GM18520 (cell line): ENCODE data around the gene LENG1.
"Not testable (repeated sequence)": the region's sequence is repeated elsewhere in the genome, so short reads cannot be mapped to it uniquely, and the experiment has no call there.

Experiments used
- ATAC-seq: cut with Tn5 transposase; IDR thresholded peaks from one replicate; pipeline ENCODE4 v1.9.1; 2021; ENCODE audit not compliant: unreplicated experiment

Gene LENG1

DNA sequence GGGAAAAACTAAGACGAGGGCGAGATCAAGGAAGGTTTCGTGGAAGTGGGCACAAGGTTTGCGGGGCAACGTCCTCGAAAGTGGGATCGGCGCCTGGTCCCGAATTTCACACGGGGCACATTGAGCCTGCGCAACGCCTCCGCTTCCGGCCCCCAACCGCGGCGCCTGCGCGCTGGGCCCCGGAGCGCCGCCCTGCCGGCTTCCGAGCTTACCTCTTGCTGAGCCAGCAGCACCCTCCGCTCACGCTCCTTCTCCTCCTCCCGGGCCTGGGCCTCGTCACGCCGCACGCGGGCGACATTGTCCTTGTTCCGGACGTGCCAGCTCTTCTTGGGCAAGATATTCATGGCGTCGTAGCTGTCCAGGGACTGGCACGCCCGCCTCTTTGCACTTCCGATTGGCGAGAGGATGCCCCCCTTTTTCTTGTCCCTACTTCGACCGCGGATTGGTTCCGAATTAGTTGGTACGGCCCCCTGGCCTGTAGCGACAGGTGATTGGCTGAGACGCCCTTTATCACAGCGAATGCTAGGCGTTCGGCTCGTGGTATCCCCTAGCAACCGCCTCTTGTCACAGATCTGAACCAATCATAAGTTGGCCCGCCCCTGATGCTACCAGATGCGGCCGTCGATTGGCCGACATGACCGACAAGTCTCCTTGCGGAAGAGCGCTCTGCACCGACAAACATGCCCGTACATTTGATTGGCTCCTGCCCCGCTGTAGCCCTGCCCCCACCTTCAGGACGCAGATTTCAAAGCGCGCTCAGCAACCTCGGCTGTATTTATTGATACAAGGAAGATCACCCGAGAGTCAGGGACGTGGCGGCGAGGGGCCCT lies at the start of gene LENG1:
Gene LENG1, minus strand, starts transcription at position 370 of the 830 bp plus-strand sequence. Its CDS starts 26 bp downstream, at position 344.
- peak; percentile 89 for ATAC-seq

DNA sequence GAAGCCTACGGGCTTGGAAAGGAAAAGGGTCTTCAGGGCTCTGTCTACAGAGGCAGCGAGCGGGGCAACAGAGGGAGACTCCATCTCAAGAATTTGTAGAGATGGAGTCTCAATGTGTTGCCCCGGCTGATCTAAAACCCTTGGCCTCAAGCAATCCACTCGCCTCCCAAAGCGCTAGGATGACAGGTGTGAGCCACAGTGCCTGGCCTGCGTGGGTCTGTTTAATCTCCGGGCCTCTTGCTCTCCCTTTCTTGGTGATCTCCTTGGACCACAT lies 49.2 kb upstream of the LENG1 start:
- ATAC-seq = no peak

DNA sequence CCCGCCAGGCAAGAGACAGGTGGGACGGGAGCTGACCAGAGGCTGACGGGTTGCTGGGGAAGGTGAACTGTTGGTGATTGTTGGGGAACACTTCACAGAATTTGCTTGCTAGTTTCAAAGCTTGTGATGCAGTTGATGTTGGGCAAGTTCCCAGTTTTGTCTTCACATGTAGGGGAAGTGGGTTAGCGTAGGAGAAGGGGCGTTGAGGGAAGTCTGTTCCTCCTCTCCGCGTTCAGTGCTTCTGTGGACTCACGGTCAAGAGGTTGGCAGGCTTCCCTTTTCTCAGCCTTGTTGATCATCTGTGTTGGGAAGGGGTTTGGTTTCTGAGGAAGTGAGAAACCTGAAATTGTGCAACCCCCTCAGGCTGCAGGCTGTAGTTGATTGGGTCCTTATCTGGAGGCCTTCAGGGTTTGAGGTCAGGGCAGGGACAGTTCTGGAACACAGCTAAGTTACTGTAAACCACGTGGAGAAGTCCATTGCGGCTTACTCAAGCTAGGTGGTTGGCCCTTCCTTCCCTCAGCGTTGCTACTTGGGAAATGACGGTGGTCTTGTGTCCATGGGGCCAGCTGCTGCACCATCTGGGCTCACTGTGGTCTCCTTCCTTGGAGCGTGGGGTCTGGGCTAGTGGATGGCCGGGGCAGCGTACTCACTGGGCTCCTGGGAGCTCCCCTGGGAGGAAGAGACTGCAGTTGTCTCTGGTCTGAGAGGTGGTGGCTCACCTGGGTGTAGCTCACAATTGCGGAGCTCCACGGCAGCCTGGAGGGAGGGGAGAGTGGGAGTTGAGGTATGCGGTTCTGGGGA lies 48.7 kb upstream of the LENG1 start:
- no peak for ATAC-seq

DNA sequence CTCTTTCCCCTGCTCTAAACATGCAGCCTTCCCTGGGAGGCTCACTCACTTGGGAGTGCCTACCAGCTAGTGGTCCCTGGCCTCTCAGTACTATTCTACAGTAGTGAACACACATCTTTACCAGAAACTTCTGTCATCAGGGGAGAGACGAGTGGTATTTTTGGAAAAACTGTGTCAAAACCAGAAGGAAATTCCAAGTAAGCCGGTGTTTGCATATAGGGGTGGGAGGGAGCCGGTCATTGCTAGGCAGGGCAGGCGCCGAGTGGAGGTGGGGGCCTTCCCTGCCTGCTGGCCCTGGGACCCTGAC lies 48.1 kb upstream of the LENG1 start:
- ATAC-seq = no peak

DNA sequence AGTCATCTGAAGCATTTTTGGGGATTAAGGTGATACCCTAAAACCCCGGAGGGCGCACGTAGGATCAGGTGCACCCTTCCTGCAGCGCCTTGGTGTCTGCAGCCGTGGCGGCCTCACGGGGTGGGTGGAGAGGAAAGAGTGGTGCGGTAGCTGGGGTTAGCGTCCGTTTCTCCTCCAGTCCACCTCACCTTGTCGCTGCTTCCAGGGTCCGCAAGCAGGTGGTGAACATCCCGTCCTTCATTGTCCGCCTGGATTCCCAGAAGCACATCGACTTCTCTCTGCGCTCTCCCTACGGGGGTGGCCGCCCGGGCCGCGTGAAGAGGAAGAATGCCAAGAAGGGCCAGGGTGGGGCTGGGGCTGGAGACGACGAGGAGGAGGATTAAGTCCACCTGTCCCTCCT lies 47.7 kb upstream of the LENG1 start:
- not testable (repeated sequence) for ATAC-seq

DNA sequence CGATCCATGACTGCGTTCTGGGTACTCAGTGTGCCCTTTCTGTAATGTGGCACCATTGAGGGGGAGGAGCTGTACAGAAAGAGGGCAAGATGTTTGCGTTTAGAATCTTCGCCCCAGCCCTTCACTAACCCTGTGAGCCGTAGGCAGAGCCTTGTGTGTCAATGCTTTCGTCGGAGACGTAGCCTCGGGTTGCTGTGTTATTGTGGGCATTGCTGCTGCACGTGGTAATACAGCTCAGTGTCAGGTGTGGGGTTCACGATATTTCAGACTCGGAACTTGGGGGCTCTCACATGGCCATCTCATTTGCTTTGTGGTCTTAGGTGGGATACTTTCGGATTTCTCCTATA lies 47.3 kb upstream of the LENG1 start:
- ATAC-seq = no peak

DNA sequence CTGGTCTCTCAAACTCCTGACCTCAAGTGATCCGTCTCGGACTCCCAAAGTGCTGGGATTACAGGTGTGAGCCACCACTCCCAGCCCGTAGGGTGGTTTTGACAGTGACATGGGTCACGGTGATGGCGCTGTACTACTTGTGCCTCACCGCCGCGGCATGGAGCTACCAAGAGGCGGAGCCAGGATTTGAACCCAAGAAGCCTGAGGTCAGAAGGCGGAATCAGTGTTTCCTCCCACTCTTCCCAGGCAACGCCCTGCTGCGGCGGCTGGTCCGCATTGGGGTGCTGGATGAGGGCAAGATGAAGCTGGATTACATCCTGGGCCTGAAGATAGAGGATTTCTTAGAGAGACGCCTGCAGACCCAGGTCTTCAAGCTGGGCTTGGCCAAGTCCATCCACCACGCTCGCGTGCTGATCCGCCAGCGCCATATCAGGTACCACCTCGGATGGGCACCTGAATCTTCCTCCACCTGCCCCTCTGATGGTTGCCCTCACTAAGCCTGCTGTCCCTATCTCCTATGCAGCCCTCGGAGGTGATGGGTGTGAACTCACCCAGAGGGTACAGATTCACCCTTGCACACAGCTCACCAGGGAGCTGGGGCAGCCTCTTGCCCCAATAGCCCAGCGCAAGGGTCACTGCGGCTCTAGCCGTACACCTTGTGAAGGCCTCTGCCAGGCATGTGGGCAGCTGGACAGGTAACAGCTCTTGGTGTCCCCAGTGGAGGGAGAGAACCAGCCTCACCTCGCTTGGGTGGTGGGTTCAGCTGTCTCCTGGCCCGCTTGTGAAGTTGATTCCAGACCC lies 46.7 kb upstream of the LENG1 start:
- ATAC-seq = no peak

DNA sequence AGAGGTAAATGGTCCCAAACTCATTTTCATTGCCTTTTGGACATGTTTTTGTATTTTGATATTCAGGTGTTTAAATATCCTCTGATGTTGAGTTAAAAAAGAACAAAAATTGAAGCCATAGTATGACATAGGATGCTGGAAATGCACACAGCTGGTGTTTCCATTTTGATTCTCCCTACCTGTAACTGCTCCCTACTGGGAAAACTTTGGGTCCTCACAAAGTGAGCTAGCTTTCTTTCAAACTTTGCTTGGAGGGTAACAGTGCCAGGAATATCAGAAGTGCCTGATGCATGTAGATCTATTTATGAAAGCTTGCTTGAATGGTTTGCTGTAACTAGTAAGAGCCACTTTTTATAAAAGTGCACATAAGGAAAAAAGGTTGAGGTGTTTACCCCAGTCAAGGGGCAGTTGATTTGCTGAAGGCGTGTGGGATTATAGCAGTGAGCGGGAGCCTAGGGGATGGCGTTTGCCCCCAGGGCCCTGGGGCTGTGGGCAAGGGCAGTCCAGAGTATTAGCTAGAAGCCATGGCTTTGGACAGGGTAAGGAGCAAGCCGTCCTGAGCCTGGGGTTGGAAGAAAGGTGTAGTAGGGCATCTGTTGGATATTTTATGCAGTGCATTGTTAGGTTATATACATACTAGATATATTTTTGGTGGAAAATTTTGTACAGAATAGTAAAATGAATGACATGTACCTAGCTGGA lies 45.4 kb upstream of the LENG1 start:
- ATAC-seq = no peak

DNA sequence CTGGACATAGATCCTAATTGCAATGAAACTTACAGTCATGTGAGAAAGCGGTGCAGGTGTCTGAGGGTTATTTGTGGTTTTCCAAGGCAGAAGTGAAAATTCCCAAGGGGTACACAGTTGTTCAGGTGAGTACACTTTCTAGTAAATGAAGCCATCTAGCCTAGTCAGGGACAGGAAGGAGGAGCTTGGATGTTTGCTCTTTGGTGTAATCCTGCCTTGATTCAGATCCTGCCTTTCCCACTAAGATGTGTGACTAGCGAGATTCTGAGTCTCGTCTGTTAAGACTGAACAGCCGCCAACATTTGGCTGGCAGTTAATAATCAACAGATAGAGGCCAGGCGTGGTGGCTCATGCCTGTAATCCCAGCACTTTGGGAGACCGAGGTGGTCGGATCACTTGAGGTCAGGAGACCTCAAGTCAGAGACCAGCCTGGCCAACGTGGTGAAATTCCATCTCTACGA lies 43.7 kb upstream of the LENG1 start:
- no peak for ATAC-seq

DNA sequence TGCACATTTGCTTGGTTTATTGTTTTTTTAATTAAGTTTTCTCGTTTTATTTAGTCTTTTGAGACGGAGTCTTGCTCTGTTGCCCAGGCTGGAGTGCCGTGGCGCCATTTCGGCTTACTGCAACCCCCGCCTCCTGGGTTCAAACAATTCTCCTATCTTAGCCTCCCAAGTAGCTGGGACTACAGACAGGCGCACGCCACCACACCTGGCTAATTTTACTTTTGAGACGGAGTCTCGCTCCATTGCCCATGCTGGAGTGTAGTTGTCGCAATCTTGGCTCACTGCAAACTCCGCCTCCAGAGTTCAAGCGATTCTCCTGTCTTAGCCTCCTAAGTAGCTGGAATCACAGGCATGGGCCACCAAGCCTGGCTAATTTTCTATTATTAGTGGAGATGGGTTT lies 42.5 kb upstream of the LENG1 start:
- no peak for ATAC-seq

DNA sequence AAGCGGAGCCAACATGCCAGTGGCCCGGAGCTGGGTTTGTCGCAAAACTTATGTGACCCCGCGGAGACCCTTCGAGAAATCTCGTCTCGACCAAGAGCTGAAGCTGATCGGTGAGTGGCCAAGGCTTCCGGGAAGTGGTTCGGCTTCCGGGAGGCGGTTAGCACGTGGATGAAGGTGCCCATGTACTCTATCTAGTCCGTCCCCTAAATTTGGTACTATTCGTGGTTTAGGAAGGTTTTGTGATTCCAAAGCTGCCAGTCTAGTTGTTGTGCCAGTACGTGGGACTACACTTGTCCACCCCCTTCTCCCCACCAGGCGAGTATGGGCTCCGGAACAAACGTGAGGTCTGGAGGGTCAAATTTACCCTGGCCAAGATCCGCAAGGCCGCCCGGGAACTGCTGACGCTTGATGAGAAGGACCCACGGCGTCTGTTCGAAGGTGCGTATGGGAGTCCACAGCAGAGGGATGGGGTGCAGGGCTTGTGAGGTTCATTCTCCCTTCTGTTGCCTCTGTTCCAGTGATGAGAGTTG lies 41.7 kb upstream of the LENG1 start:
- ATAC-seq = no peak

DNA sequence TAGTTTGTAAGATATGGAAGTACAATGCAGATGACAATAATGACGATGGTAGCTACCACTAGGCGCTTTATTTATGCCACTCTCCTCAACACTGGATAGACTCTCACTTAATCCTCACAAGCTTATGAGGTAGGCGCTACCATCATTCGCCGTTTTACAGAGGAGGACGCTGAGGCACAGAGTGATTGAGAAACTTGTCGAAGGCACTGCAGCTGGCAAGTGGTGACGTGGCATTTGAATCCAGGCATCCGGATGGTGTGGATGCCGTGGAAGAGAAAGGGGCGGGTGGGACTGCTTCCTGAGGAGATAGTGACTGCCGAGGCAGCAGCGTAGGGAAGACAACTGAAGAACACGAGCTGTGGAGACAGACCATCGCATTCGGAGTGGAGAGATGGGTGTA lies 39.9 kb upstream of the LENG1 start:
- ATAC-seq = no peak

DNA sequence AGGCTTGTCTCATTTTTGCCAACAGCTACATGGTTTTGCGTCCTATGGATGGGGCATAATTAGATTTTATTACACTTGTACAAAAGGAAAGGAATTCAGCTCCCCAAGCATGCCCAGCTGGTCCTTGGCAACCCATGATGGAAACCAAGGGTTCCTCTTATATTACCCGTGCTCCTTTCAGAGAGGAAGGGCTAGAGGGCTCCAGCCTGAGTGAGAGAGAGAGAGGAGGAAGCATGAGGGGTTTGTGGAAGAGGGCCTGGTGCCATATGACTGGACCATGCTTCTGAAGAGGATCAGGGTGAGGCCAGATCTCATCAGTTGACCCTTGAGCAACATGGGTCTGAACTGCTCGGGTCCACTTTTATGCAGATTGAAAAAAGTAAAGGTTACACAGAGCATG lies 37.6 kb upstream of the LENG1 start:
- ATAC-seq = no peak

DNA sequence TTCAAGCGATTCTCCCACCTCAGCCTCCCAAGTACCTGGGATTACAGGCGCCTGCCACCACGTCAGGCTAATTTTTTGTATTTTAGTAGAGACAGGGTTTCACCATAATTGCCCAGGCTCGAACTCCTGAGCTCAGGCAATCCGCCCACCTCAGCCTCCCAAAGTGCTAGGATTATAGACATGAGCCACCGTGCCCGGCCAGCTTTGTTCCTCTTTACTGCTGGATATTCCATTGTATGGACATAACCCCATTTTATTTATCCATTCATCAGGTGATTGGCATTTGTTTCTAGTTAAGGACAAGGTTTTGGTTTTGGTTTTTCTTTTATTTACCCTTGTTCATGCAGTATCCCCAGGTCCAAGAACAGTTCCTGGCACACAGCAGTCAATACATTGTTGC lies 37.0 kb upstream of the LENG1 start:
- no peak for ATAC-seq

DNA sequence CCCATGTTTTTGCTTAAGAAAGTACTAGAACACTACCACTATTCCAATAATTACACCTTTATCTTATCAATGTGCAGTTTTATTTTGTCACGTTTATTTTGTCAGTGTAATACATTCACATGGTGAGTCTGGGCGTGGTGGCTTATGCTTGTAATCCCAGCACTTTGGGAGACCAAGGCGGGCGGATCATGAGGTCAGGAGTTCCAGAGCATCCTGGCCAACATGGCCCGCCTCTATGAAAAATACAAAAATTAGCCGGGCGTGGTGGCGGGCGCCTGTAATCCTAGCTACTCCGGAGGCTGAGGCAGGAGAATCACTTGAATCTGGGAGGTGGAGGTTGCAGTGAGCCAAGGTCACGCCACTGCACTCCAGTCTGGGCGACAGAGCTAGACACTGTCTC lies 34.9 kb upstream of the LENG1 start:
- ATAC-seq = not testable (repeated sequence)

DNA sequence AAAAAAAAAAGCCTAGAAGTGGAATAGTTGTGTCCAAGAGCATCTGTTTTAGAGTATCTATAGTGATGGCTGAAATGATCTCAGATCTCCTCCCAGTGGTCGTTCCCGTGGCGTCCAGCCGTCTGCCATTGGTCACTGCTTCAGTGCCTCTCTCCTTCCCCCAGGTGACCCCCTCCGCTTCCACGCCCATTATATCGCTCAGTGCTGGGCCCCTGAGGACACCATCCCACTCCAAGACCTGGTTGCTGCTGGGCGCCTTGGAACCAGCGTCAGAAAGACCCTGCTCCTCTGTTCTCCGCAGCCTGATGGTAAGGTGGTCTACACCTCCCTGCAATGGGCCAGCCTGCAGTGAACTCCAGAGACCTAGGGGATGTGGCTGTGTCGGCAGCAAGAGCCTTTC lies 33.5 kb upstream of the LENG1 start:
- no peak for ATAC-seq

DNA sequence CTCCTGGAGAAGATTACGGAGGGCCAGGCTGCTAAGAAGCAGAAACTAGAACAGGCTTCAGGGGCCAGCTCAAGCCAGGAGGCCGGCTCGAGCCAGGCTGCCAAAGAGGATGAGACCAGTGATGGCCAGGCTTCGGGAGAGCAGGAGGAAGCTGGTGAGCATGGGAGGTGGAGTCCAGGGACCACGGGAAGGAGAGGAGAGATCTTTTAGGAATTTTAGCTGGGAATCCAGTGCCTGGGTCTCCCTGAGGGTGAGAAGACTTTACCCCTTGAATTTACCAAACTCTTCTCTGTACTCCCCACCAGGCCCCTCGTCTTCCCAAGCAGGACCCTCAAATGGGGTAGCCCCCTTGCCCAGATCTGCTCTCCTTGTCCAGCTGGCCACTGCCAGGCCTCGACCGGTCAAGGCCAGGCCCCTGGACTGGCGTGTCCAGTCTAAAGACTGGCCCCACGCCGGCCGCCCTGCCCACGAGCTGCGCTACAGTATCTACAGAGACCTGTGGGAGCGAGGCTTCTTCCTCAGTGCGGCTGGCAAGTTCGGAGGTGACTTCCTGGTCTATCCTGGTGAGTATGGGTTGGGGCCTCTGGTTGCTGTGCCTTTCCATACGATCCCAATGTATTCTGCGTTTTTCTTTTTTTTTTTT lies 32.4 kb upstream of the LENG1 start:
- no peak for ATAC-seq

DNA sequence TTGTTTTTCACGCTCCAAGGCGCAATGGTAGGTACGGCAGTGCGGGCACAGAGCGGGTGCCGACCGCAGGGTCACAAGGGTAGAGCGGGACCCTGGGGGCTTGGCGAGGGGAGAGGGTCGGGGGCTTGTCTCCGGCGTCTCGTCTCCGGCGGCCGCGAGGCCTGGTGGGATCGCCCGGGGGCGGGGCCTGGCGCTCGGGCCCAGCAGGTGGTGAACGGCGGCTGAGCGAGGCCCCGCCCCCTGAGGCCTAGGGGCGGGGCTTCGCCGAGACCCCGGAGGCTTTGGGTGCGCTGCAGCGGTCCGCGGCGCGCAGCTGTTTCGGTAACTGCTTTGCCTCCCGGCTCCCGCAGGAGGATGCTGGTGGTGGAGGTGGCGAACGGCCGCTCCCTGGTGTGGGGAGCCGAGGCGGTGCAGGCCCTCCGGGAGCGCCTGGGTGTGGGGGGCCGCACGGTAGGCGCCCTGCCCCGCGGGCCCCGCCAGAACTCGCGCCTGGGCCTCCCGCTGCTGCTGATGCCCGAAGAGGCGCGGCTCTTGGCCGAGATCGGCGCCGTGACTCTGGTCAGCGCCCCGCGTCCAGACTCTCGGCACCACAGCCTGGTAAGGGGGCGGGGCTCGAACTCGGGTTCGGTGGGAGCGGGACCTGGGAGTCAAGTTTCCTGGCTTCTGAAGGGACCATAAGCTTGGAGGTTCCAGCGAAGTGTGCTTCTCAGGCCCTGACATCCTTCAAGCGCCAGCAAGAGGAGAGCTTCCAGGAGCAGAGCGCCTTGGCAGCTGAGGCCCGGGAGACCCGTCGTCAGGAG lies 31.7 kb upstream of the LENG1 start, which contains the start of gene TSEN34:
Gene TSEN34, plus strand, starts transcription at position 298 of the 800 bp plus-strand sequence. Its CDS starts 57 bp downstream, at position 355.
- peak; percentile 12 for ATAC-seq

DNA sequence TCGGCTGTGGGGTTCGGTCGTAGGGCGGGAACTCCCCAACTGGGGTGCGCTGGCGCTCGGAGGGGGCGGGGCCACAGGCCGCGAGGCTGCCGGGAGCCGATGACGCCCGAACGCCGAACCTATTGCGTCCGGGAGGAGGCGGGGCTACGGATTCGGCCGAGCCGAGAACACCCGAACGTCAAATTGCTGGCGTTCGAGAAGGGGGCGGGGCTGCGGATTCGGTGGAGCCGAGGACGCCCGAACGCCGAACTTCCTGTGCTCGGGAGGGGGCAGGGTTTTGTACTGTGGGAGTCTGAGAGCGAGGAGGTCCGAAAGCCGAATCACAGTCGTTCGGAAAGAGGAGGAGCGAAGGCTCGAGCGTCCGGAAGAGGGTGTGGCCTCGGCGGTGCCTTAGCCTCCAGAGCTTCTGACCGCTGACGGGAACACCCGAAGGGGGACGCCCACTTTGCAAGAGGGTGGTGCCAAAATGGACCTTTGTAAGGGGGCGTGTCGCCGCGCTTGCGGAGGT lies 31.0 kb upstream of the LENG1 start:
- ATAC-seq = peak; percentile 38
